ENCODE measurements around the gene ASIC4.
A peak's percentile ranks its signal among the peaks of the same experiment; 100 is the strongest.

The ASIC4 gene

GRCh38 chr2:219552382-219553167, 38.3 kb downstream of the ASIC4 start:
- Histone ChIP-seq H3K27ac (ENCODE audit: insufficient read depth, low read length, poor library complexity, severe bottlenecking) (no peak overlapping the region), H3K4me1 (ENCODE audit: control insufficient read depth, insufficient read depth, low read length, poor library complexity, severe bottlenecking) (peaks cover 15% of the 10 kb centered on the region), H3K36me3 (ENCODE audit: control insufficient read depth, insufficient read depth, low read length) (no peaks in the 10 kb centered on the region), H3K9me3 (ENCODE audit: control insufficient read depth, low read length) (no peaks in the 10 kb centered on the region), H3K4me3 (ENCODE audit: insufficient read depth, low read depth, low read length, poor library complexity, severe bottlenecking) (peak overlapping the region; percentile 48), H3K27me3 (replicated peaks; ENCODE audit: control insufficient read depth, insufficient read depth, low read length, poor library complexity, severe bottlenecking) (peaks cover 25% of the 10 kb centered on the region)
- peak; percentile 56 to 69 (median 67) for DNase-seq

- Histone ChIP-seq H3K4me3 (ENCODE audit: insufficient read depth, low read depth, low read length, poor library complexity, severe bottlenecking) (peak overlapping the region; percentile 48), H3K36me3 (ENCODE audit: control insufficient read depth, insufficient read depth, low read length) (no peaks in the 10 kb centered on the region), H3K4me1 (ENCODE audit: control insufficient read depth, insufficient read depth, low read length, poor library complexity, severe bottlenecking) (peaks cover 15% of the 10 kb centered on the region), H3K27ac (ENCODE audit: insufficient read depth, low read length, poor library complexity, severe bottlenecking) (no peak overlapping the region), H3K9me3 (ENCODE audit: control insufficient read depth, low read length) (no peaks in the 10 kb centered on the region), H3K27me3 (replicated peaks; ENCODE audit: control insufficient read depth, insufficient read depth, low read length, poor library complexity, severe bottlenecking) (peaks cover 25% of the 10 kb centered on the region)
- no peak for DNase-seq
Observed at GRCh38 chr2:219553168-219553417, 38.8 kb downstream of the ASIC4 start.

GRCh38 chr2:219553463-219553963, 39.2 kb downstream of the ASIC4 start:
- no peak overlapping the region for H3K4me3 ChIP-seq (ENCODE audit: insufficient read depth, low read depth, low read length, poor library complexity, severe bottlenecking)
- H3K27ac ChIP-seq (ENCODE audit: insufficient read depth, low read length, poor library complexity, severe bottlenecking): no peak overlapping the region
- H3K4me1 ChIP-seq (ENCODE audit: control insufficient read depth, insufficient read depth, low read length, poor library complexity, severe bottlenecking): peaks cover 15% of the 10 kb centered on the region
- H3K27me3 ChIP-seq (replicated peaks; ENCODE audit: control insufficient read depth, insufficient read depth, low read length, poor library complexity, severe bottlenecking): peaks cover 25% of the 10 kb centered on the region
- DNase-seq: no peak
- no peaks in the 10 kb centered on the region for H3K36me3 ChIP-seq (ENCODE audit: control insufficient read depth, insufficient read depth, low read length)
- no peaks in the 10 kb centered on the region for H3K9me3 ChIP-seq (ENCODE audit: control insufficient read depth, low read length)

- H3K36me3 ChIP-seq (ENCODE audit: control insufficient read depth, insufficient read depth, low read length): no peaks in the 10 kb centered on the region
- H3K4me3 ChIP-seq (ENCODE audit: insufficient read depth, low read depth, low read length, poor library complexity, severe bottlenecking): no peak overlapping the region
- H3K4me1 ChIP-seq (ENCODE audit: control insufficient read depth, insufficient read depth, low read length, poor library complexity, severe bottlenecking): peaks cover 15% of the 10 kb centered on the region
- DNase-seq: no peak
- no peak overlapping the region for H3K27ac ChIP-seq (ENCODE audit: insufficient read depth, low read length, poor library complexity, severe bottlenecking)
- peaks cover 25% of the 10 kb centered on the region for H3K27me3 ChIP-seq (replicated peaks; ENCODE audit: control insufficient read depth, insufficient read depth, low read length, poor library complexity, severe bottlenecking)
- H3K9me3 ChIP-seq (ENCODE audit: control insufficient read depth, low read length): no peaks in the 10 kb centered on the region
Observed at GRCh38 chr2:219554350-219554749, 40.1 kb downstream of the ASIC4 start.

- H3K4me3 ChIP-seq (ENCODE audit: insufficient read depth, low read depth, low read length, poor library complexity, severe bottlenecking): no peak overlapping the region
- H3K27me3 ChIP-seq (replicated peaks; ENCODE audit: control insufficient read depth, insufficient read depth, low read length, poor library complexity, severe bottlenecking): peaks cover 25% of the 10 kb centered on the region
- no peaks in the 10 kb centered on the region for H3K9me3 ChIP-seq (ENCODE audit: control insufficient read depth, low read length)
- no peak overlapping the region for H3K27ac ChIP-seq (ENCODE audit: insufficient read depth, low read length, poor library complexity, severe bottlenecking)
- H3K4me1 ChIP-seq (ENCODE audit: control insufficient read depth, insufficient read depth, low read length, poor library complexity, severe bottlenecking): peaks cover 15% of the 10 kb centered on the region
- H3K36me3 ChIP-seq (ENCODE audit: control insufficient read depth, insufficient read depth, low read length): no peaks in the 10 kb centered on the region
- DNase-seq: no peak
Observed at GRCh38 chr2:219555956-219556355, 41.7 kb downstream of the ASIC4 start.

- Histone ChIP-seq H3K4me3 (ENCODE audit: insufficient read depth, low read depth, low read length, poor library complexity, severe bottlenecking) (no peak overlapping the region), H3K36me3 (ENCODE audit: control insufficient read depth, insufficient read depth, low read length) (no peaks in the 10 kb centered on the region), H3K4me1 (ENCODE audit: control insufficient read depth, insufficient read depth, low read length, poor library complexity, severe bottlenecking) (peaks cover 15% of the 10 kb centered on the region), H3K27ac (ENCODE audit: insufficient read depth, low read length, poor library complexity, severe bottlenecking) (no peak overlapping the region), H3K9me3 (ENCODE audit: control insufficient read depth, low read length) (no peaks in the 10 kb centered on the region), H3K27me3 (replicated peaks; ENCODE audit: control insufficient read depth, insufficient read depth, low read length, poor library complexity, severe bottlenecking) (peaks cover 25% of the 10 kb centered on the region)
- DNase-seq: no peak
Observed at GRCh38 chr2:219556413-219556812, 42.1 kb downstream of the ASIC4 start.

GRCh38 chr2:219557320-219557719, 43.0 kb downstream of the ASIC4 start:
- H3K27me3 ChIP-seq (replicated peaks; ENCODE audit: control insufficient read depth, insufficient read depth, low read length, poor library complexity, severe bottlenecking): peaks cover 18% of the 10 kb centered on the region

GRCh38 chr2:219557791-219558785, 43.8 kb downstream of the ASIC4 start:
- DNase-seq: no peak
- H3K36me3 ChIP-seq (ENCODE audit: control insufficient read depth, insufficient read depth, low read length): no peaks in the 10 kb centered on the region
- H3K4me3 ChIP-seq (ENCODE audit: insufficient read depth, low read depth, low read length, poor library complexity, severe bottlenecking): no peak overlapping the region
- no peaks in the 10 kb centered on the region for H3K9me3 ChIP-seq (ENCODE audit: control insufficient read depth, low read length)
- peaks cover 12% of the 10 kb centered on the region for H3K27me3 ChIP-seq (replicated peaks; ENCODE audit: control insufficient read depth, insufficient read depth, low read length, poor library complexity, severe bottlenecking)
- no peak overlapping the region for H3K27ac ChIP-seq (ENCODE audit: insufficient read depth, low read length, poor library complexity, severe bottlenecking)
- H3K4me1 ChIP-seq (ENCODE audit: control insufficient read depth, insufficient read depth, low read length, poor library complexity, severe bottlenecking): peaks cover under 1% of the 10 kb centered on the region

More at GRCh38 chr2:219557320-219557719, 43.0 kb downstream of the ASIC4 start:
- H3K36me3 ChIP-seq (ENCODE audit: control insufficient read depth, insufficient read depth, low read length): no peaks in the 10 kb centered on the region
- H3K4me3 ChIP-seq (ENCODE audit: insufficient read depth, low read depth, low read length, poor library complexity, severe bottlenecking): no peak overlapping the region
- no peak for DNase-seq
- H3K9me3 ChIP-seq (ENCODE audit: control insufficient read depth, low read length): no peaks in the 10 kb centered on the region
- peaks cover 7% of the 10 kb centered on the region for H3K4me1 ChIP-seq (ENCODE audit: control insufficient read depth, insufficient read depth, low read length, poor library complexity, severe bottlenecking)
- H3K27ac ChIP-seq (ENCODE audit: insufficient read depth, low read length, poor library complexity, severe bottlenecking): no peak overlapping the region

GRCh38 chr2:219559156-219559915, 45.1 kb downstream of the ASIC4 start:
- no peak overlapping the region for H3K4me3 ChIP-seq (ENCODE audit: insufficient read depth, low read depth, low read length, poor library complexity, severe bottlenecking)
- H3K36me3 ChIP-seq (ENCODE audit: control insufficient read depth, insufficient read depth, low read length): no peaks in the 10 kb centered on the region
- H3K27me3 ChIP-seq (replicated peaks; ENCODE audit: control insufficient read depth, insufficient read depth, low read length, poor library complexity, severe bottlenecking): peaks cover 2% of the 10 kb centered on the region
- no peaks in the 10 kb centered on the region for H3K9me3 ChIP-seq (ENCODE audit: control insufficient read depth, low read length)
- no peaks in the 10 kb centered on the region for H3K4me1 ChIP-seq (ENCODE audit: control insufficient read depth, insufficient read depth, low read length, poor library complexity, severe bottlenecking)
- no peak for DNase-seq
- no peak overlapping the region for H3K27ac ChIP-seq (ENCODE audit: insufficient read depth, low read length, poor library complexity, severe bottlenecking)
